ENCODE data around the gene SDF4. TPM values are rescaled to one million over a fixed set of nuclear protein-coding genes. Genes with fewer than 3 reads are reported as not detected.

Gene SDF4
- total RNA-seq, 1 donor from 2014 or later = 167 TPM

- intact Hi-C loops (cut with micrococcal nuclease) = no loop called here
These were observed 10.9 kb upstream of the SDF4 start for GRCh38 chr1:1242461-1243265.

- intact Hi-C loops (cut with micrococcal nuclease) = no loop called here
These were observed 9.9 kb upstream of the SDF4 start for GRCh38 chr1:1241588-1242219.

GRCh38 chr1:1240822-1241587, 9.2 kb upstream of the SDF4 start:
- intact Hi-C loops (cut with micrococcal nuclease) = no loop called here

- intact Hi-C loops (cut with micrococcal nuclease) = no loop called here
These were observed 8.5 kb upstream of the SDF4 start for GRCh38 chr1:1240348-1240732.

- intact Hi-C loops (cut with micrococcal nuclease) = no loop called here
These were observed 8.0 kb upstream of the SDF4 start for GRCh38 chr1:1239614-1240347.

GRCh38 chr1:1239227-1239613, 7.4 kb upstream of the SDF4 start:
- intact Hi-C loops (cut with micrococcal nuclease) = no loop called here

- intact Hi-C loops (cut with micrococcal nuclease) = no loop called here
These were observed 6.9 kb upstream of the SDF4 start for GRCh38 chr1:1238702-1239178.

- intact Hi-C loops (cut with micrococcal nuclease) = no loop called here
These were observed 6.3 kb upstream of the SDF4 start for GRCh38 chr1:1237874-1238701.

- intact Hi-C loops (cut with micrococcal nuclease) = no loop called here
These were observed 5.4 kb upstream of the SDF4 start for GRCh38 chr1:1236945-1237873.

- intact Hi-C loops (cut with micrococcal nuclease) = no loop called here
These were observed 4.5 kb upstream of the SDF4 start for GRCh38 chr1:1236176-1236763.

GRCh38 chr1:1235016-1235744, 3.4 kb upstream of the SDF4 start:
- intact Hi-C loops (cut with micrococcal nuclease) = no loop called here

GRCh38 chr1:1234180-1234808, 2.5 kb upstream of the SDF4 start:
- intact Hi-C loops (cut with micrococcal nuclease) = loop anchor here (5.0 kb wide), 1 partner anchor 73 kb away; the partner anchor contains the start of genes ACAP3 and PUSL1

GRCh38 chr1:1233567-1233892, 1.7 kb upstream of the SDF4 start:
- intact Hi-C loops (cut with micrococcal nuclease) = loop anchor here (5.0 kb wide), 1 partner anchor 74 kb away; the partner anchor contains the start of genes ACAP3 and PUSL1

- intact Hi-C loops (cut with micrococcal nuclease) = loop anchor here (5.0 kb wide), 1 partner anchor 74 kb away; the partner anchor contains the start of genes ACAP3 and PUSL1
These were observed 1.2 kb upstream of the SDF4 start for GRCh38 chr1:1232796-1233566.

- intact Hi-C loops (cut with micrococcal nuclease) = loop anchor here (5.0 kb wide), 1 partner anchor 75 kb away; the partner anchor contains the start of genes ACAP3 and PUSL1
These were observed 501 bp upstream of the SDF4 start, which contains the start of gene B3GALT6 for GRCh38 chr1:1232208-1232795. B3GALT6 (plus strand) TSS chr1:1232237; CDS start chr1:1232279, 42 bp downstream.
